GM12801 (cell line): Measurements from ENCODE around the gene PIGZ.

Experiments used
- TF ChIP-seq, protein P1 (sequence below): IDR thresholded peaks from one replicate; pipeline ENCODE4 v1.5.1; 2011; ENCODE audit warnings: control low read depth; ENCODE audit not compliant: insufficient read length; ENCODE audit errors: extremely low read depth

The PIGZ gene

DNA sequence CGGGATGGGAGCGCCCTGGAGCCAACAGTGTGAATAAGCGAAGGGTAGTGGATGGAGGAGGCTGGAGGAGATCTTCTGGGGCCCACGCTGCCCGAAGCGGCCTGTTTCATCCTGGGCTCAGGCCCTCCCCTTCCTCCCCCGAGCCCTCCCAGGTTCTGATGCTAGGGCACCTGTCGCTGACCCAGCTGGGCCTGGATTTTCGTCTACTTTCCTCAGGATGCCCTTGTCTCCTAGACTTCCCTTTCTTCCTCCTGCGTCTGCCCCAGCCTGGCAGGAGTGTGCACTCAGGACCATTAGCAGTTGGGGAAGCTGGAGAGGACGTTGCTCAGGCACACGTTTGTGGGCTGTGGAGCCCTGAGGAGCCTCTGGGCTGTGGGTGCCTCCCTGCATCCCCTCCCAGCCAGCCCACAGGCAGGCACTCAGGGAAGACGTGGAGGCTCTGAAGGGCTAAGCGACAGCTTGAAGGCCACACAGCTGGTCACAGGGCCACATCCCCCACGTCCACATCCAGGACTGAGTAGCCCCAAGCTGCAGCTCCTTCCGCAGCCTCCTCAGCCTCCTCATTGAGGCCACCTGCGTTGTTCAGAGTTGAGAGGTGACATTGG is 23.9 kb upstream of the PIGZ start:
- TF ChIP-seq, protein P1, sequence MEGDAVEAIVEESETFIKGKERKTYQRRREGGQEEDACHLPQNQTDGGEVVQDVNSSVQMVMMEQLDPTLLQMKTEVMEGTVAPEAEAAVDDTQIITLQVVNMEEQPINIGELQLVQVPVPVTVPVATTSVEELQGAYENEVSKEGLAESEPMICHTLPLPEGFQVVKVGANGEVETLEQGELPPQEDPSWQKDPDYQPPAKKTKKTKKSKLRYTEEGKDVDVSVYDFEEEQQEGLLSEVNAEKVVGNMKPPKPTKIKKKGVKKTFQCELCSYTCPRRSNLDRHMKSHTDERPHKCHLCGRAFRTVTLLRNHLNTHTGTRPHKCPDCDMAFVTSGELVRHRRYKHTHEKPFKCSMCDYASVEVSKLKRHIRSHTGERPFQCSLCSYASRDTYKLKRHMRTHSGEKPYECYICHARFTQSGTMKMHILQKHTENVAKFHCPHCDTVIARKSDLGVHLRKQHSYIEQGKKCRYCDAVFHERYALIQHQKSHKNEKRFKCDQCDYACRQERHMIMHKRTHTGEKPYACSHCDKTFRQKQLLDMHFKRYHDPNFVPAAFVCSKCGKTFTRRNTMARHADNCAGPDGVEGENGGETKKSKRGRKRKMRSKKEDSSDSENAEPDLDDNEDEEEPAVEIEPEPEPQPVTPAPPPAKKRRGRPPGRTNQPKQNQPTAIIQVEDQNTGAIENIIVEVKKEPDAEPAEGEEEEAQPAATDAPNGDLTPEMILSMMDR: no peak

DNA sequence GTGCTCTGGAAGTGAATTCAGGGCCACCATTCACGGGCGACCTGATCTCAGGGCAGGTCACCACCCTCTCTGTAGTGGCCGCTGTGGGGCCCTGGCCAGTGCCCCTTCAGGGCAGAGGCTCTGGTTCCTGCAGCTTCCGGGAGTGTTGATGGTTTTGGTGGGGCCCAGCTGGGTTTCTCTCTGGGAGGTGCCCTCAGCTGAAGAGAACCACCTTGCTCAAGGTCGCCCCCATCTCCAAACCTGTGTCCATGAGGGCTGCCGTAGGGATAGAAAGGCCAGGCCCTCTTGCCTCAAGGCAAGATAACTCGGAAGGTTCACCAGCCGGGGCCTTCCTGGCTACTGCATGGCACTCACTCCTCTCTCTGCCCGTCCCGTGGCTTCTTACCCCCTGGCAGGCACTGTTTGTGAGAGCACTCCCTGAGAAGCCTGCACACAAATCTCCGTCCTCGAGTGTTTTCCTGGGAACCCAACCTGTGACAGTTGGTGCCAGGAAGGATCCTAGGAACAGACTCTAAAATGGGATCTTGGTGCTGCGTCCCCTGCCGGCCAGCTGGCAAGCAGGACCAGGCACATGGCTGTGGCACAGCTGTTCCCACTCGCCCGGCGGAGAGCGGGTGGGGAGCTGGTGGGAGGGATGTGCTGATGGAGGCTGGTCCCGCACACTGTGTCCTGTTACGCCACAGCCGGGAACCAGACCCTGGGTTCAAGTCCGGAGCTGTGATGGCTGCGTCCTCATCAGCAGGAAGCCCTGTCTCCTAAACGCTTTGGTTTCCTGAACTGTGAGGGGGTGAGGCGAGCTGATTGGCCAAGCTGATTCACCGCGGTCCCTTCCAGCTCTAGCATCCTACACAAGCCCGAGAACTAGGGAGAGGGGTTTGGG is 23.2 kb upstream of the PIGZ start:
- TF ChIP-seq, protein P1: no peak

DNA sequence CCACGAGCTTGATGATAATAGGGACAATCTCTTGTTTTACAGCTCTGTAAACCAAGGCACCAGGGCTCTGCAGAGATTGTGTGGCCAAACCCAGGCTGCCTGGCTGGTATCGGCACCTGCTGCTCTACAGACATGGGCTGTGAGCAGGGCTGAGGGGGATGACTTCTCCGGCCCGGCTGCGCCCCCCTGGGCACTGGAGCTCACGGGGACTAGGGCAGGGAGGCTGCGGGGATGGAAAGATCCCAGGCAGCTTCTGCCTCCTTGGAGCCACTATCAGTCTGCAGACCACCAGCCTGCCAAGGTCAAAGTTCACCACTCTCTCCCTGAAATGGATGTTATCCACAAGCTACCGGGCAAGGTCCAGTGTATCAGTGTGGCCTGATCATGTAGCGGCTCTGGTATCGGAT is 22.0 kb upstream of the PIGZ start:
- TF ChIP-seq, protein P1: no peak

DNA sequence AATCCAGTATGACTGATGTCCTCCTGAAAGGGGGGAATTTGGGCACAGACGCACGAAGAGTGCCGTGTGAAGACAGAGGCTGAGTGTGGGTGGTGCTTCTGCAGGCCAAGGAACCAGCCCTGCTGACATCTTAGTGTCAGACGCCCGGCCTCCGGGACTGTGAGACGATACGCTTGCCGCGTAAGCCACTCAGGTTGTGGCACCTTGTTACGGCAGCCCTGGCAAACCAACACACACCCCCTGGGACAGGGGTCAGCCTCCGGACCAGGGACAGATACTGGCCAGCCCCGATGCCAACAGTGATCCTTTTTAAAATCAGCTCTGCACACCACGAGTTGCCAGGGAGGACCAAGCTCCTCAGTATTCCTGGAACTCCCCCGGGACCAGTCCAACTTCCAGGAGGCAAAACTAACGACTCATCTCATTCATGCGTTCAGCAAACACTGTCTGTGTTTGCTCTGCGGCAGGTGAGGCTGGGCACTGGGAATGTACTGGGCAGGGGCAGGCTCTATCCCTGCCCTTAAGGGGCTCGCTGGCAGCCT is 21.2 kb upstream of the PIGZ start:
- TF ChIP-seq, protein P1: no peak

DNA sequence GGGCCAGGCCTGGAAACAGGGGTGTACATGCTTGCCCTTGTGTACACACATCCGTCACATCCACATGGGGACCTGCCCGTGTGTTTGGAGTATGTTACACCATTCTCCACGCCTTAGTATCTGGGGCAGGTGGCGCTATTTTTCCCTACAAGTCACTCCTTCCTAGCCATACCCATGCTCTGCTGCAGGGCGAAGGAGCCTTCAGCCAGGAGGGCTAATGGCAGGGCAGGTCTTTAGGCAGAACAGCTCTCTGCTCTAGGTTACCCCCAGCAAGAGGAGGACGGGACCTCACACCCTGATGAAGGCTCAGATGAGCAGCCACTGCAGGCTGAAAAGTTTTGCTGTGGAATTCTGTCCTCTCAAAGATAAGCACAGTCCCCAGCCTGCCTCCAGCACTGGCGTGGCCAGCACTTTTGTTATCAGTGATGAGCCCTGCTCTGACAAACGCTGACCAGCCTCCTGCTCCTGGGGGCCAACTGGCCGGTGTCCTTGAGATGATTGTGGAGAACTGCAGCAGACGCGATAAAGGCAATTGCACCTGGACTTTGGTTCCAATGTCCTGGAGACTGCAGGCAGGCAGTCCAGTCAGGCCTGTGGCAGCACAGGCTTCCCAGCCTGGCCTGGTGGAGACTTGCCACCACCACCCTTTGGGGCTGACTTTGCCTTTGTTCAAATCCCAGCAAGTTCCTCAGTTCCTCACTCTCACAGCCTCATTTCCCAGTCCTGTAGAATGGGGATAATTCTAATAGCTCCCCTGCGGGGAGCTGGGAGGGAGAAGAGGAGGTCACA is 19.8 kb upstream of the PIGZ start:
- TF ChIP-seq, protein P1: no peak

DNA sequence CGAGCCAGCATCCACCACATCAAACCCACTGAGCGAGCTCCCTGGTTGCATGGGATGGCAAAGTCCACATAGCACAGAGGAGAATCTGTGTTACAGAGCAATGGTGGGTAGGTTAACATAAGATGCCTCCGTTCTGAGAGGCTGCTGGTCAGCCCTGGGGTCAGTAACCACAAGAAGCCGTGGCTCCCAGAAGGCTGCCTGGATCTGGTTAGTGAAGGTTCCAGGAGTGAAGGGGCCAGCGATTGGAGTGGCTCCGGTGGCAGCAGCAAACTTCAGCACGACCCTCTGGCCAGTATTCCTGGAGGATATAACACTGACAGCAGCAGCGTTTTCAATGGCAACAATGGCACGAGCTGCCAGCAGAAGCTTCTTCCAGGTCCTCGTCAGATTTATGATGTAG is 18.4 kb upstream of the PIGZ start:
- TF ChIP-seq, protein P1: no peak
